Keratinocyte (primary cell): Measurements from ENCODE around the gene UCK2.

Experiments
- EZH2 ChIP-seq: IDR thresholded peaks from one replicate; pipeline ENCODE4 v1.6.1; 2012; ENCODE audit warnings: inconsistent platforms, mild to moderate bottlenecking, low read length, moderate library complexity
- TF ChIP-seq, protein P1 (sequence below), 3 experiments: IDR thresholded peaks in 1 of 3; conservative IDR thresholded peaks in 1 of 3; optimal IDR thresholded peaks in 1 of 3; 2 replicates in 2 of 3; 3 replicates in 1 of 3; pipeline versions ENCODE3 to v1.5.1; 2011; ENCODE audit warnings: low read length in 3 of 3, mild to moderate bottlenecking in 3 of 3, moderate library complexity in 2 of 3, control low read depth in 1 of 3, inconsistent platforms in 1 of 3; ENCODE audit not compliant: insufficient read depth in 2 of 3; ENCODE audit errors: extremely low read depth in 1 of 3

DNA sequence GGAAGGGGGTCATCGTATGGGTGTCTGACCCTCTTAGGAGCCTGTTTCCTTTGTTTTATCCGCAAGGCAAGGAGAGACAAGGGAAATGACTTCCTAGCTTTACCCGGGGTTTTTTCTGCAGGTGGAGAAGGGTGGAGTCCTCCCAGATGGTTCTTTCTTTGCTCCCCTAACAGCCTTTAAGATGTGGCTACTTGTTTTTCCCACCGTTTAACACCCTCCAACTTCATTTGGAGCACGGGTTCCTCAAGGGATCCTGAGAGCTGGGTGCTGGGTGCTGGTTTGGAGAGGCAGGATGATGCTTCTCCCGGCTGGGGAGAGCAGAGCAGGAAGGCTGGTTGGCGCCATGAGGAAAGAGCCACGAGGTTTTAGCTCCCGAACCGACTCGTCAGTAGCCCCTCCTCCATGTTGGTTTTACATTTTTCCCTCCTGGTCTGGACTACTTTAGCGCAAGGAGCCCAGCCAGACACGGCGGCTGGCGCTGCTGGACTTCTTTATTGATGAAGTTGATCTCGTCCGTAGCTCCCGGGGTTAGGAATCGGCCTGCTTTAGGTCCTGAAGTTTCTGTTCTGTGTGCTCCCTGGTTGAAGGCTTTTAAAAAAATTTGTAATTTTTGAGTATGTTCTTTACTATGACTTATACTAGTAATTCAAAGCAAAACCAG is 1.4 kb downstream of the UCK2 start:
- TF ChIP-seq, protein P1, sequence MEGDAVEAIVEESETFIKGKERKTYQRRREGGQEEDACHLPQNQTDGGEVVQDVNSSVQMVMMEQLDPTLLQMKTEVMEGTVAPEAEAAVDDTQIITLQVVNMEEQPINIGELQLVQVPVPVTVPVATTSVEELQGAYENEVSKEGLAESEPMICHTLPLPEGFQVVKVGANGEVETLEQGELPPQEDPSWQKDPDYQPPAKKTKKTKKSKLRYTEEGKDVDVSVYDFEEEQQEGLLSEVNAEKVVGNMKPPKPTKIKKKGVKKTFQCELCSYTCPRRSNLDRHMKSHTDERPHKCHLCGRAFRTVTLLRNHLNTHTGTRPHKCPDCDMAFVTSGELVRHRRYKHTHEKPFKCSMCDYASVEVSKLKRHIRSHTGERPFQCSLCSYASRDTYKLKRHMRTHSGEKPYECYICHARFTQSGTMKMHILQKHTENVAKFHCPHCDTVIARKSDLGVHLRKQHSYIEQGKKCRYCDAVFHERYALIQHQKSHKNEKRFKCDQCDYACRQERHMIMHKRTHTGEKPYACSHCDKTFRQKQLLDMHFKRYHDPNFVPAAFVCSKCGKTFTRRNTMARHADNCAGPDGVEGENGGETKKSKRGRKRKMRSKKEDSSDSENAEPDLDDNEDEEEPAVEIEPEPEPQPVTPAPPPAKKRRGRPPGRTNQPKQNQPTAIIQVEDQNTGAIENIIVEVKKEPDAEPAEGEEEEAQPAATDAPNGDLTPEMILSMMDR (optimal IDR thresholded peaks at IDR 0.05 in 1 of 3, IDR thresholded peaks at IDR 0.05 in 1 of 3, conservative IDR thresholded peaks at IDR 0.05 in 1 of 3; ENCODE audit: extremely low read depth in 1 of 3, insufficient read depth in 2 of 3, low read length in 3 of 3), result no peak
- no peak for TF ChIP-seq EZH2
